Peyer's patch (tissue), 4 donors: Measurements from ENCODE around the gene SPATS2.

ENCODE experiments used
- POLR2A ChIP-seq, 2 donors: fragments of 450-650 bp; IDR thresholded peaks; one replicate each; pipeline ENCODE4 v1.5.1; 2017; ENCODE audit warnings: antibody characterized with exemption in 2 of 2, mild to moderate bottlenecking in 2 of 2, moderate library complexity in 2 of 2
- TF ChIP-seq, protein P1 (sequence below), 6 experiments: fragments of 450-650 bp in 4 of 6; fragments of 200-600 bp in 2 of 6; sonication (generic) in 1 of 6; IDR thresholded peaks; one replicate each; pipeline ENCODE4 v1.5.1; 2017 to 2019; ENCODE audit warnings: antibody characterized with exemption in 6 of 6, mild to moderate bottlenecking in 3 of 6, moderate library complexity in 1 of 6

DNA sequence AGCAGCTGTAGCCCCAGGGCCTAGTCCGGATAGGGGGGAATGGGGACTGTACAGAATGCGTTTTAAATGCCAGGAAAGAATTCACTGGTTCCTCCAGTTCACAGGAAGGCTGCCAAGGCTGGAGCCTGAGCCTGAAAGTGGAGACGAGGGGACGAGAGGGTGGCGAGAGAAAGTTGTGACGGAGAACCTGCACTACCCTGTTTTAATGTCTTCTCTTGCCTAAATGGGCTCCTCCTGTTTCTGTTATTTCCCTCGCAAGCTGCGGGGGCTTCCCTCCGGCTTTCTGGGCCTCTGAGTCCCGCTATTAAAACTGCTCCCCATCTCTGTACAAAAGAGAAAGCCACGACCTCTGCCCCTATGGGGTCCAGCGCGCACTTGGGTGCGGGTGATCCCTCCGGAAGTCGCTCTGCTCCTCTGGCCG is 34.8 kb upstream of the SPATS2 start:
- TF ChIP-seq, protein P1, sequence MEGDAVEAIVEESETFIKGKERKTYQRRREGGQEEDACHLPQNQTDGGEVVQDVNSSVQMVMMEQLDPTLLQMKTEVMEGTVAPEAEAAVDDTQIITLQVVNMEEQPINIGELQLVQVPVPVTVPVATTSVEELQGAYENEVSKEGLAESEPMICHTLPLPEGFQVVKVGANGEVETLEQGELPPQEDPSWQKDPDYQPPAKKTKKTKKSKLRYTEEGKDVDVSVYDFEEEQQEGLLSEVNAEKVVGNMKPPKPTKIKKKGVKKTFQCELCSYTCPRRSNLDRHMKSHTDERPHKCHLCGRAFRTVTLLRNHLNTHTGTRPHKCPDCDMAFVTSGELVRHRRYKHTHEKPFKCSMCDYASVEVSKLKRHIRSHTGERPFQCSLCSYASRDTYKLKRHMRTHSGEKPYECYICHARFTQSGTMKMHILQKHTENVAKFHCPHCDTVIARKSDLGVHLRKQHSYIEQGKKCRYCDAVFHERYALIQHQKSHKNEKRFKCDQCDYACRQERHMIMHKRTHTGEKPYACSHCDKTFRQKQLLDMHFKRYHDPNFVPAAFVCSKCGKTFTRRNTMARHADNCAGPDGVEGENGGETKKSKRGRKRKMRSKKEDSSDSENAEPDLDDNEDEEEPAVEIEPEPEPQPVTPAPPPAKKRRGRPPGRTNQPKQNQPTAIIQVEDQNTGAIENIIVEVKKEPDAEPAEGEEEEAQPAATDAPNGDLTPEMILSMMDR (IDR thresholded peaks at IDR 0.05) = no peak
- no peak for TF ChIP-seq POLR2A (IDR thresholded peaks at IDR 0.05)
